GM18508 (cell line): ENCODE results near the gene JMJD1C.
"Not testable (repeated sequence)": the region's sequence is repeated elsewhere in the genome, so short reads cannot be mapped to it uniquely, and the experiment has no call there.

Source experiments
- ATAC-seq: cut with Tn5 transposase; IDR thresholded peaks from one replicate; pipeline ENCODE4 v1.9.1; 2021; ENCODE audit warnings: moderate number of reproducible peaks; ENCODE audit not compliant: insufficient read depth, unreplicated experiment

Gene JMJD1C

DNA sequence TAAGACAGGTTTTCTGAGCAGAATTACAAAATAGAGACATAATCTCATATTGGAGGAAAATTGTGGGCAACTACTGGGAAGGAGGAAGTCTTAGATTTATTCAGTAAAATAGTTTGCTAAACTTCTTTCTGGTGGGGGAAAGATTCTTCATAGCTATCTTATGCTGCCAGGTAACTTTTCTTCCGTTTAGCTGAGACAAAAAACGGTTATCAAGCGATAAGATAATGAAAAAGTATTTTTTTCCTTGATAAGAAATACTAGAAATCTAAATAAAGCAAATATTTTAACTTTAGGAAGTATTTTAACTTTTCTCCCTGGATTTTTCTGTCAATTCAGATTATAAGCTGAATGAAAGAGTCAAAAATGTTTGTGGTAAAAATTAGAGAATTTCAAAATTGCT lies 52.3 kb downstream of the JMJD1C start:
- ATAC-seq, result no peak

DNA sequence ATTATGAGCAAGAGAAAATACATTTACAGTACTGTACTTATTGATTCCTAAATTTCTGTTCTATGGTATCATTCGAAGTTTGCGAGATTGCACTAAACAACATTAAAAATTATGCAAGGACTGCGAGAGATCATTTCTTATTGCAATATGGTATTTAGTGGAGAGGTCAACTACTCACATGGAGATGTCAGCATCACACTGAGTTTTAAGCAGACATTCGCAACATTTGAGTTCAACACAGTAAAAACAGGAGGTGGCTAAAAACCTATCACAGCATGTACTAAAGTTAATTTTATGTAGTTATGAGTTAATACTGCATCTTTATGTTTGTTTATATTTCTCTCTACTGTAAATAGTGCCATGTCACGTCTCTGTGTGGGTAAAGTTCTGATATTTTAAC lies 53.5 kb downstream of the JMJD1C start:
- no peak for ATAC-seq

DNA sequence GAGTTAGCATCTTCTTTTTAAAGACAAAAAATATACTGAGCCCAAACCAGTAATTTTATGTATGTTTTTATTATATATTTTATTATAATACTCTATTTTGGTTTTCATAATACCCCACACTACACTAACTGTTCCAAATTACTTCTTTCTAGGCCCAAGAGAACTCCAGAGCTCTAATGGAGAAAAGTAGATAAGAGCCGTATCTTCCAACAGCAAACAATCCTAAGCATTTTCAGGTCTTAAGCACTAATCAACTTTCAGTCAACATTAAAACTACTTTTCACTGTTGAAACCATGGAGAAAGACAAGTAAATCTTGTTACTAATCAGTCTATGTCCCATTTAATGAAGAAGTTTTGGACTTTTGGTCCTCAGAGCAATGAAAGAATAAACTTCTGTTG lies 55.1 kb downstream of the JMJD1C start:
- ATAC-seq, result no peak

DNA sequence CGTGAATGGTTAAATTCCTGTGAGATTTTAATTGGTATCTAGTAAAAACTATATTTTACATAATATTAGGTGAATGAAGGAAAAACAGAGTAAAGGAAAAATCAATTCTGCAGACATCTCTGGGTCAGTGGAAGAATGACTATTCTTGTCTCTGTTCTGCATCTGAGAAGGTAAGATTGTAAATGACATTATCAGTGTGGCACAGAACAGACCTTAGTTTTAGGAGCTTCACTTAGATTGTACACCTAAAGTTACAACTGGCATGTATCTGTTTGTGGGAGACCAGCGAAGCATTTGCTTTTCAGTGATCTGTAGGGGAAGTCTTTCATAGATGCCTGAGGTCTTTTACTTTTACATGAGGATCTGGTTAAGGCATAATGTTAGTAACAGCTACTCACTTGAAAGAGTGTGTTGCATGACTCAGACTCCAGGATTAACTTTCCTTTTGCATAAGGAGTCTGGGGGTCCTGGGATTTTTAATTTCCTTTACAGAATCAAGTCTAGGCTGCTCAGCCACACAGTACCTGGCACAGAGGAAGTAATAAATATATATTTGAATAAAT lies 56.2 kb downstream of the JMJD1C start:
- no peak for ATAC-seq

DNA sequence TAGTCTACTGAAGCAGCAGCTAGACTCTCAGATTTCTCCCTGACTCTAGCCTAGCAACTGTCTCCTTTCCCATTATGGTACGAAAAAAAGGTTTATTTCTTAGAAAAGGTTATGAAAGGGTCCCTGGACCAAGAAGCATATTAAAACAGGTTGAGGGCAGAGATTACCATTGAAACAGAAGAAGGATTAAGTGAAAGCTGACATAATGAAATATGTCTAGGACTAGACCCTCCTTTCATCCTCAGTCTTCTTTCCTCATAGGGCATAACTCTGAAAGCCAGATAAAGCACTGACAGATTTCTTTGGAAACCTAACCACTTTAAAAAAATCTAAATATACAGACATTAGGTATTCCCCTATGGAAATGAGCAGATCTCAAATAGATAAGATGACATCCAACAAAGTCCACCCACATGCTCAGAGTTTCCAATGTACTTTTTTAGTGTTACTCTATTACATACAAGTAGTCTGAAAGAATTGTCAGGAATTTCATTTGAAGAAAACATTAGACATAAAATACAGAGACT lies 58.6 kb downstream of the JMJD1C start:
- ATAC-seq, result no peak

DNA sequence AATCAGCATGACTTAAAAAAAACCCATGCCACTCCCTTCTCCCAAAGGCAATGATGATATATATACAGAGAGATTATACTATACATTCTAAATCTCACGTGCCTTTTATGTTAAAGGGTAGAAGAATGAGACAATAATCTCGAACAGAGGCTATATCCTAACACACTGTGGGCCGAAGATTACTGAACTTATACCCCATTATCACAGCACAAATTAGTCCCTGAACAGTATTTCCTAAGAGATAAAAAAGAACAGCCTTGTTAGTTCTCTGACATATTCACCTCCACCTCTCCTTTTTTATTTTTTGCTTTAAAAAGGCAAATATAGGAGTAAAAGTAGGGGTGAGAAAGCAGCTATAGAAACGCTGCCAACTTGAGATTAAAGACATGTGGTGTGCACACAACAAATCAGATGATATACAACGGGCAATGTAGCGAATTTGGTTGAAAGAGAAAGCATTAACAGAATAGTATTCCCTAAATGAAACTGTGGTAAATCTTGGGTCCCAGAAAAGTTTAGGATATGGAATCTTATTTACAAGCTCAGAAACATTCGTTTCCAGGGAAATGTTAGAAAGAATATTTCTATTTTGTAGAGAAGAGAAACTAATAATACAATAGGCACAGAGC lies 69.5 kb downstream of the JMJD1C start:
- ATAC-seq, result no peak

DNA sequence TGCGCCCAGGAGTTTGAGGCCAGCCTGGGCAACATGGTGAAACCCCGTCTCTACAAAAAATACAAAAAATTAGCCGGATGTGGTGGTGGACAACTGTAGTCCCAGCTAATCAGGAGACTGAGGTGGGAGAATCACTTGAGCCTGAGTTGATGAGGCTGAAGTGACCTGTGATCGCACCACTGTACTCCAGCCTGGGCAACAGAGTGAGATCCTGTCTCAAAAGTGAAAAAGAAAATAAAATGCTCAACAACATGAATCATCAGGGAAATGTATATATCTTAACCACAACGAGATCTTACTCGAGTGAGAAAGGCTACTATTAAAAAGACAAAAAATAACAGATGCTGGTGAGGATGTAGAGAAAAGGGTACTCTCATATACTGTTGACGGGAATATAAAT lies 72.7 kb downstream of the JMJD1C start:
- ATAC-seq, result no peak

DNA sequence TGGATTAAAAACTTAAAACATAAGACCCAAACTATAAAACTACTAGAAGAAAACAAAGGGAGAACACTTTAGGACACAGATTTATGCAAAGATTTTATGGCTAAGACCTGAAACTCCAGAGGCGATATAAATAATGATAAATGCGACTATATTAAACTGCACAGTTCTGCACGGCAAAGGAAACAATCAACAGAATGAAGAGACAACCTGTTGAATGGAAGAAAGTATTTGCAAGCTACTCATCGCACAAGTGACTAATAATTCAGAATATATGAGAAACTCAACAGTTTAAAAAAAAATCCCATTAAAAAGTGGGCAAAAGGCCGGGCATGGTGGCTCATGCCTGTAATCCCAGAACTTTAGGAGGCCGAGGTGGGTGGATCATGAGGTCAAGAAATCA lies 73.6 kb downstream of the JMJD1C start:
- ATAC-seq, result no peak

DNA sequence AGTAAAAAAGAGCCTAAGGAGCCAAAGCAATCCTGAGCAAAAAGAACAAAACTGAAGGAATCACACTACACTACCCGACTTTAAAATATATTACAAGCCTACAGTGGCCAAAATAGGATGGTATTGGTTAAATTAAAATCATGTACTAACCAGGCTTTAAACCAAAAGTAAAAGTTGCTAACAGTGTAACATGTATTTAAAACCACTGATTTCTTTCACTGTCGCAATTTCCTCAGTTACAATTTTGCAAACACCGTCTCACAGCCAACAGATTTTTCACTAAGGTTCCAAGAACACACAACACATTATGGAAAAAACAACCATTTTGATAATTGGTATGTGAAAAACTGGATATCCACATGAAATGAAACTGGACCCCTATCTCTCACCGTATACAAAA lies 74.0 kb downstream of the JMJD1C start:
- no peak for ATAC-seq

DNA sequence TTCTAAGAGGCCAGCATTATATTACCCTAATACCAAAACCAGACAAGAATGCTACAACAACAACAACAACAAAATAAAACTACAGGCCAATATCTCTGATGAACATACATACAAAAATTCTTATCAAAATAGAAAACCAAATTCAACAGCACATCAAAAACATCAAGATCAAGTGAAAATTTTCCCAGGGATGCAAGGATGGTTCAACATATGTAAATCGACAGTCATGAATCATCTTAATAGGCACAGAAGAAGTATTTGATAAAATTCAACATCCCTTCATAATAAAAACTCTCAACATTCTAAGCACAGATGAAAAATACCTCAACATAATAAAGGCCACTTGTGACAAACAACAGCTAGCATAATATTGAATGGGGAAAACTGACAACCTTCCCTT lies 75.3 kb downstream of the JMJD1C start:
- ATAC-seq, result no peak

DNA sequence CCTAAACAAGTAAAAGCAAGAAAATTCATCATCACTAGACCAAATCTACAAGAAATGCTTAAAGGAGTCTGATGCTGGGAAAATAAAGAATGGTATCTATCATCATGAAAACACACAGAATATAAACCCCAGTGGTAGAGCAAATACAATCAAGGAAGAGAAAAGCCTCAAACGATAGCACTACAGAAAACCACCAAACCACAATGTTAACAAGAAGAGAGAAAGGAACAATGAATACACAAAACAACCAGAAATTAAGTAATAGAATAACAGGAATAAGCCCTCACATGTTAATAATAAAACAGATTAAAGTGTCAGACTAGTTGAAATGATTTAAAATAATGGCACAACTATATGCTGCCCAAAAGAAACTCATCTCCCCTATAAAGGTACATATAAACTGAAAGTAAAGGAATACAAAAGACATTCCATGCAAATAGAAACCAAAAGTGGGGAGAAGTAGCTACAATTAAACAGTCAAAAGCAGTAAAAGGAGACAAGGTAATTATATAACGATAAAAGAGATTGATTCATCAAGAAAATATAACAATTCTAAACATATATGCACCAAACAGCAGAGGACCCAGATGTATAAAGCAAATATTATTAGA lies 77.3 kb downstream of the JMJD1C start:
- peak; percentile 51 for ATAC-seq

DNA sequence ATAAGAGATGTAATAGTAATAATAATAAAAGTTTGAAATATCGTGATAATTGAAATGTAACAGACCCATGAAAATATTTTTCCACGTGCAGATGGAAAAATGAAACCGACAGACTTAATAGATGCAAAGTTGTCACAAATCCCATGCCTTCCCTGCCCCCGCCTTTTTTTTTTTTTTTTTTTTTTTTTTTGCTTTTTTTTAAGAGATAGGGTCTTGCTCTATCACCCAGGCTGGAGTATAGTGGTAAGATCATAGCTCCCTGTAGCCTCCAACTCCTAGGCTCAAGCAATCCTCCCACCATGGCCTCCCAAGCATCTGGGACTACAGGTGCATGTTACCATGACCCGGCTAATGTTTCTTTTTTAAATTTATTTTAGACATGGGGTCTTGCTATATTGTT lies 80.5 kb downstream of the JMJD1C start:
- ATAC-seq, result no peak

DNA sequence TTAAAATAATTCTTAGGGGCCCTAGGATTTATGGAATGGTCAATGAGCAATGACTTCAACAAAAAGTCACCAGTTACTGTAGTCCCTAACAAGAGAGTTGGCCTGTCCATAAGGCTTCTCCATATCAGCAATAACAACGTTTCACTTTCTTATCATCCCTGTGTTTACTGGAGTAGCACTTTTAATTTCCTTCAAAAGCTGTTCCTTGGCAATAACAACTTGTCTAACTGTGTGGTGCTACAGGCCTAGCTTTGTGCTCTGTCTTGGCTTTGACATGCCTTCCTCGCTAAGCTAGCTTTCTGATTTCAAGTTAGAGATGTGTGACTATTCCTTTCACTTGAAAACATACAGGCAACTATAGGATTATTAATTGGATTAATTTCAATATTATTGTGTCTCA lies 81.1 kb downstream of the JMJD1C start:
- ATAC-seq, result no peak

DNA sequence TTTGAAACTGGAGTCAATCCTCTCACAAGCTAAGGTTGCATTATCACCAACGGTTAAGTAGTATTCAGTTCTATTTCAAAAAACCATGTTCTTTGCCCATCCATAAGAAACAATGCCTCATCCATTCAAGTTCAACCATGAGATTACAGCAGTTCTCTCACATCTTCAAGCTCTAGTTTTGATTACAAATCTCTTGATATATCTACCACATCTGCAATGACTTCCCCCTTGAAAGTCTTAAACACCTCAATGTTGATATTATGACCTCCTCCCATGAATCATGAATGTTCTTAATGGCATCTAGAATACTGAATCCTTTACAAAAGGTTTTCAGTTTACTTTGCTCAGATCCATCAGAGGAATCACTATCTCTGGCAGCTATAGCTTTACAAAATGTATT lies 81.8 kb downstream of the JMJD1C start:
- ATAC-seq, result no peak

DNA sequence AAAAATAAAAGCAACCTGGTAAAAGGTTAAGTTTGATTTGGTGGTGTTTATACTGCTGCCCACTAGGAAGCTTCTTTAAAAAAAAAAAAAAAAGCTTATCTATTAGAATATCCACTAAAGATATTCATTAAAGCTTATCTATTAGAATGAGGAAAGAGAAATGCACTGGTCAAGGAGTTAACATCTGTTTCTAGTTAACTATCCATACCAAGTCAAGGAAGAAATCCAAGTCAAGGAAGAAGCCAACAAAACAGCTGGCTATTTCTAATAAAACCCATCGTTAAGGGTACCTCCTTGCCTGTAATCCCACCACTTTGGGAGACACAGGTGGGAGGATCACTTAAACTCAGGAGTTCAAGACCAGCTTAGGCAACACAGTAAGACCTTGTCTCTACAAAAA lies 82.6 kb downstream of the JMJD1C start:
- ATAC-seq, result no peak

DNA sequence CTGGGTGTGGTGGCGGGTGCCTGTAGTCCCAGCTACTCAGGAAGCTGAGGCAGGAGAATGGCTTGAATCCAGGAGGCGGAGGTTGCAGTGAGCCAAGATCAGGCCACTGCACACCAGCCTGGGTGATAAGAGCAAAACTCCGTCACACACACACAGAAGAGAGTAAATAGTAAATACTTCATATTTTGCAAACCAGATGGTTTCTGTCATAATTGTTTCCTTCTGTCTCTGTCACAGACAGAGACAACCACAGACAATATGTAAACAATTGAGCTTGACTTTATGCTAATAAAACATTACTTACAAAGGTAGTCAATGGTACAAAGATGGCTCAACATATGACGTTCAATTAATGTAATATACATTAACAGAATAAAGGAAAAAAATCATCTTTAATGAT lies 83.7 kb downstream of the JMJD1C start:
- no peak for ATAC-seq

DNA sequence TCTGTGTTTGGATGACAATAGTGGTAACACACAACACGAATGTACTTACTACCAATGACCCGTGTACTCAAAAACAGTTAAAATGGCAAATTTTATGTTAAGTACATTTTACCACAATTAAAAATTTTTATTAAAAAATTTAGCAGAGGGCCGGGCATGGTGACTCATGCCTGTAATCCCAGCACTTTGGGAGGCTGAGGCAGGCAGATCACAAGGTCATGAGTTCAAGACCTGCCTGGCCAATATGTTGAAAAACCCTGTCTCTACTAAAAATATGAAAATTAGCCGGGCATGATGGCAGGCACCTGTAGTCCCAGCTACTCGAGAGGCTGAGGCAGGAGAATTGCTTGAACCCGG lies 88.5 kb downstream of the JMJD1C start:
- ATAC-seq, result not testable (repeated sequence)

DNA sequence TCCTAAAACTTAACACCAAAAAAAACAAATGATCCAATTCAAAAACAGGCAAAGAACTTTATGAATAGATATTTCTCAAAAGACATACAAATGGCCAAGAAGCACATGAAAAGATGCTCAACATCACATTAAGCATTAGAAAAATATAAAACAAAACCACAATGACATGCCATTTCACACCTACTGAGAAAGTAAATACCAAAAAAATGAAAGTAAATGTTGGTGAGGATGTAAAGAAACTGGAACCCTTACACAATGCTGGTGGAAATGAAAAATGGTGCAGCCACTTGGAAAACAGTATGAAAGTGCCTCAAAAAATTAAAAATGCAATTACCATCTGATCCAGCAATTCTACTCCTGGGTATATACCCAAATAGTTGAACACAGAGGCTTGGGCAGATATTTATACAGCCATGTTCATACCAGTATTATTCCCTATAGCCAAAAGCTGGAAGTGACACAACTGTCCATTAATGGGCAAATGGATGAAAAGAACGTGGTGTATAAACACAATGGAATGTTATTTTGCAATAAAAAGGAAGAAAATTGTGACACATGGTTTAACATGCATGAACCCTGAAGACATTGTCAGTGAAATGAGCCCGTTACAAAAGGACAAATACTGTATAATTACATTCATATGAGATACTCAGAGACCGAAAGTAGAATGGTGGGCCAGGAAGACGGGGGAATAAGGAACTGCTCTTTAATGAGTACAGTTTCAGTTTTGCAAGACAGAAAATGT lies 89.0 kb downstream of the JMJD1C start:
- peak; percentile 91 for ATAC-seq

DNA sequence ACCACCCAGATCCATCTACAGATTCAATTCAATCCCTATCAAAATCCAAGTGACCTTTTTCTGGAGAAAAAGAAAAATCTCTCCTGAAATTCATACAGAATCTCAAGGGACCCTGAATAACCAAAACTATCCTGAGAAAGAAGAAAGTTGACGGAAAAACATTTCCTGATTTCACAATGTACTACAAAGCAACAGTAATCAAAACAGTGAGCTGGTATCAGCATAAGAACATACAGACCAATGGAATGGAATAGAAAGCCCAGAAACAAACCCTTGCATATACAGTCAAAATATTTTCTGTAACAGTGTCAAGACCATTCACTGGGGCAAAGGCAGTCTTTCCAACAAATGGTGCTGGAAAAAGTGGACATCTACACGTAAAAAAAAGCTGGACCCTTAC lies 89.9 kb downstream of the JMJD1C start:
- ATAC-seq, result no peak

DNA sequence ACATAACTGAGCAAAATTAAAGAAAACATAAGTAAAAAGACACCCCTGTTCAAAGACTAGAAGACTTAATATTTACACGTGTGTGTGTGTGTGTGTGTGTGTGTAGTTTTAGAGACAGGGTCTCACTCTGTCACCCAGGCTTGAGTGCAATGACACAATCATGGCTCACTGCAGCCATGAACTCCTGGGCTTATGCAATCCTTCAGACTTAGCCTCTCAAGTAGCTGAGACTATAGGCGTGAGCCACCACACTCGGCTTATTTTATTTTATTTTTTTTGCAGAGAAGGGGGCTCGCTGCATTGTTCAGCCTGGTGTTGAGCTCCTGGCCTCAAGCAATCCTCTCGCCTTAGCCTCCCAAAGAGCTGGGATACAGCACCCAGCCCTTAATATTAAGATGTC lies 90.3 kb downstream of the JMJD1C start:
- no peak for ATAC-seq

DNA sequence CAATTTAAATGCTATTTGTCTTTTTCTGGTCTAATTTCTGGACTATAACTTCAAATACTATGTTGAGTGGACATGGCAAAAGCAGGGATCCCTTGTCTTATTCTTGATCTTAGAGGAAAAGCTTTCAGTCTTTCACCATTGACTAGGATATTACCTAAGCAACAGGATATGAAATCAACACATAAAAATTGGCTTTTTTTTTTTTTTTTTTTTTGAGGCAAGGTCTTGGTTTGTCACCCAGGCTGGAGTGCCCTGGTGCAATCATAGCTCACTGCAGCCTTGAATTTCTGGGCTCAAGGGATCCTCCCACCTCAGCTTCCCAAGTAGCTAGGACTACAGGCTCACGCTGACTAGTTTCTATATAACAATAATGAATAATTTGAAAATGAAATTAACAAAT lies 90.8 kb downstream of the JMJD1C start:
- no peak for ATAC-seq
